H1 (cell line): Measurements from ENCODE around the gene ACTL9. TPM values are rescaled to one million over a fixed set of nuclear protein-coding genes. Genes with fewer than 3 reads are reported as not detected.

Experiments
- CTCF ChIA-PET: fragments of 300-600 bp; sonication (Branson Sonifier 250); formaldehyde crosslinking; loops from one replicate; lab custom pipeline; 2021; ENCODE audit not compliant: partially characterized antibody; lab: Charles Lee
- POLR2A ChIA-PET: fragments of 300-600 bp; sonication (Branson Sonifier 250); formaldehyde crosslinking; loops from one replicate; lab custom pipeline; 2021; ENCODE audit warnings: inconsistent platforms; ENCODE audit not compliant: partially characterized antibody; lab: Charles Lee
- DNase-seq, 2 experiments: peaks; one replicate each; pipeline versions ENCODE4 v3.0.0 to v3.0.0-alpha.2; 2010 to 2022; ENCODE audit warnings: low spot score in 2 of 2, low read depth in 1 of 2, mixed read lengths in 1 of 2
- FAIRE-seq: peaks from 2 replicates; lab custom pipeline; 2011; peaks lifted over from hg19 to GRCh38; lab: Jason Lieb, UNC
- H2AFZ ChIP-seq: 2 replicates; pipeline ENCODE4 v1.8.1; 2012; ENCODE audit warnings: low read length, inconsistent platforms
- H2AK5ac ChIP-seq: 2 replicates; pipeline ENCODE4 v1.6.1; 2013; ENCODE audit warnings: low read depth, low read length
- H2BK120ac ChIP-seq: replicated peaks from 2 replicates; pipeline ENCODE3; 2013; ENCODE audit warnings: low read depth, low read length, inconsistent platforms
- H2BK12ac ChIP-seq: 2 replicates; pipeline ENCODE4 v1.6.1; 2013; ENCODE audit warnings: low read depth, low read length
- H2BK15ac ChIP-seq: 2 replicates; pipeline ENCODE4 v1.6.1; 2013; ENCODE audit warnings: low read length
- H2BK20ac ChIP-seq: 2 replicates; pipeline ENCODE4 v1.6.1; 2013; ENCODE audit warnings: low read length
- H2BK5ac ChIP-seq: 2 replicates; pipeline ENCODE4 v1.6.1; 2013; ENCODE audit warnings: low read depth, low read length
- H3K14ac ChIP-seq: 2 replicates; pipeline ENCODE4 v1.6.1; 2013; ENCODE audit warnings: inconsistent platforms; ENCODE audit not compliant: insufficient read length
- H3K18ac ChIP-seq: 2 replicates; pipeline ENCODE4 v1.6.1; 2013; ENCODE audit warnings: low read length; ENCODE audit errors: extremely low read depth
- H3K23ac ChIP-seq: 2 replicates; pipeline ENCODE4 v1.6.1; 2013; ENCODE audit warnings: inconsistent platforms; ENCODE audit not compliant: insufficient read length
- H3K23me2 ChIP-seq: 2 replicates; pipeline ENCODE4 v1.6.1; 2013; ENCODE audit warnings: low read depth, low read length
- H3K27ac ChIP-seq: 2 replicates; pipeline ENCODE4 v1.6.1; 2011; ENCODE audit warnings: low read depth, low read length, inconsistent platforms
- H3K27me3 ChIP-seq, 4 experiments: replicated peaks in 1 of 4; 1 replicate in 1 of 4; 2 replicates in 3 of 4; pipeline versions ENCODE4 v1.6.1 to v1.8.1; 2011 to 2013; ENCODE audit warnings: low read length in 3 of 4, mild to moderate bottlenecking in 3 of 4, inconsistent platforms in 2 of 4, mixed read lengths in 2 of 4, moderate library complexity in 1 of 4; ENCODE audit not compliant: control insufficient read depth in 3 of 4, insufficient read depth in 3 of 4; ENCODE audit errors: extremely low read depth in 1 of 4
- H3K36me3 ChIP-seq, 4 experiments: 2 replicates each; pipeline versions ENCODE4 v1.6.1 to v1.8.1; 2011 to 2013; ENCODE audit warnings: mild to moderate bottlenecking in 4 of 4, low read length in 3 of 4, moderate library complexity in 2 of 4, control low read depth in 1 of 4, inconsistent platforms in 1 of 4; ENCODE audit not compliant: insufficient read depth in 4 of 4, control insufficient read depth in 2 of 4
- H3K4ac ChIP-seq: replicated peaks from 2 replicates; pipeline ENCODE3; 2013; ENCODE audit warnings: low read length, low read depth, mixed read lengths, inconsistent platforms; ENCODE audit not compliant: insufficient read length
- H3K4me1 ChIP-seq, 4 experiments: replicated peaks in 1 of 4; 1 replicate in 1 of 4; 2 replicates in 3 of 4; pipeline versions ENCODE4 v1.6.1 to v1.8.1; 2011 to 2013; ENCODE audit warnings: low read length in 3 of 4, inconsistent platforms in 2 of 4, mixed read lengths in 1 of 4; ENCODE audit not compliant: insufficient read depth in 4 of 4, control insufficient read depth in 3 of 4
- H3K4me2 ChIP-seq, 2 experiments: 2 replicates each; pipeline versions ENCODE4 v1.6.1 to v1.8.1; 2011 to 2013; ENCODE audit warnings: low read depth in 2 of 2, low read length in 2 of 2, control low read depth in 1 of 2, inconsistent platforms in 1 of 2, mild to moderate bottlenecking in 1 of 2; ENCODE audit not compliant: insufficient read depth in 1 of 2
- H3K4me3 ChIP-seq, 4 experiments: fragments of 200-600, 300-600 bp in 1 of 4; sonication (generic), shearing (Covaris generic), sonication (Bioruptor Twin) in 1 of 4; 2 replicates each; pipeline versions ENCODE4 v1.5.1 to v1.8.1; 2011 to 2016; ENCODE audit warnings: low read length in 4 of 4, low read depth in 3 of 4, control low read depth in 2 of 4, inconsistent platforms in 2 of 4, mild to moderate bottlenecking in 2 of 4, mixed read lengths in 1 of 4, moderate library complexity in 1 of 4; ENCODE audit not compliant: insufficient read depth in 2 of 4; ENCODE audit errors: extremely low read depth in 1 of 4
- H3K56ac ChIP-seq: replicated peaks from 2 replicates; pipeline ENCODE3; 2013; ENCODE audit warnings: low read depth, mild to moderate bottlenecking, mixed read lengths, low read length, inconsistent platforms; ENCODE audit not compliant: insufficient read length
- H3K79me1 ChIP-seq: 2 replicates; pipeline ENCODE4 v1.6.1; 2013; ENCODE audit warnings: low read depth, low read length, control low read depth
- H3K79me2 ChIP-seq, 2 experiments: 2 replicates each; pipeline versions ENCODE4 v1.6.1 to v1.8.1; 2012 to 2013; ENCODE audit warnings: low read length in 2 of 2, mild to moderate bottlenecking in 2 of 2, inconsistent platforms in 1 of 2; ENCODE audit not compliant: insufficient read depth in 2 of 2, control insufficient read depth in 1 of 2
- H3K9ac ChIP-seq, 4 experiments: replicated peaks in 1 of 4; 1 replicate in 1 of 4; 2 replicates in 3 of 4; pipeline versions ENCODE4 v1.6.1 to v1.8.1; 2011 to 2013; ENCODE audit warnings: low read depth in 3 of 4, low read length in 3 of 4, control low read depth in 2 of 4, mild to moderate bottlenecking in 2 of 4, moderate library complexity in 2 of 4, inconsistent platforms in 1 of 4; ENCODE audit errors: extremely low read depth in 1 of 4
- H3K9me3 ChIP-seq, 2 experiments: 2 replicates each; pipeline versions ENCODE4 v1.6.1 to v1.8.1; 2012 to 2013; ENCODE audit warnings: mild to moderate bottlenecking in 2 of 2, moderate library complexity in 2 of 2, control low read depth in 1 of 2, inconsistent platforms in 1 of 2, low read depth in 1 of 2, low read length in 1 of 2, mixed read lengths in 1 of 2; ENCODE audit not compliant: insufficient read depth in 2 of 2
- H4K20me1 ChIP-seq, 2 experiments: replicated peaks in 1 of 2; 2 replicates each; pipeline versions ENCODE3 to v1.8.1; 2011 to 2013; ENCODE audit warnings: inconsistent platforms in 2 of 2, low read length in 2 of 2, mild to moderate bottlenecking in 1 of 2; ENCODE audit not compliant: insufficient read depth in 2 of 2, control insufficient read depth in 1 of 2
- H4K5ac ChIP-seq: 2 replicates; pipeline ENCODE4 v1.6.1; 2013; ENCODE audit warnings: low read length, low read depth, mixed read lengths, inconsistent platforms; ENCODE audit not compliant: insufficient read length
- H4K8ac ChIP-seq: 2 replicates; pipeline ENCODE4 v1.8.0; 2013; ENCODE audit warnings: mild to moderate bottlenecking, moderate library complexity, low read length, inconsistent platforms; ENCODE audit not compliant: insufficient read depth; ENCODE audit errors: extremely low read depth
- H4K91ac ChIP-seq: replicated peaks from 2 replicates; pipeline ENCODE3; 2013; ENCODE audit warnings: low read length, mixed read lengths, inconsistent platforms; ENCODE audit not compliant: insufficient read length
- ASH2L ChIP-seq: fragments of 200-600, 300-600 bp; sonication (generic); IDR thresholded peaks from one replicate; pipeline ENCODE4 v1.7.1; 2017; ENCODE audit warnings: low read length
- BRCA1 ChIP-seq: IDR thresholded peaks from 2 replicates; pipeline ENCODE4 v1.6.1; 2012; ENCODE audit warnings: low read depth, low read length, improper control_type of control experiment
- CBX5 ChIP-seq: fragments of 300-800, 300-1000 bp; sonication (generic); IDR thresholded peaks from 2 replicates; pipeline ENCODE4 v1.7.1; 2016; ENCODE audit warnings: antibody characterized with exemption, low read length, low read depth
- CEBPB ChIP-seq: IDR thresholded peaks from 2 replicates; pipeline ENCODE4 v1.6.1; 2012; ENCODE audit warnings: low read depth, low read length
- CHD1 ChIP-seq: IDR thresholded peaks from 2 replicates; pipeline ENCODE4 v1.6.1; 2012; ENCODE audit warnings: low read depth, low read length, improper control_type of control experiment
- KDM1A ChIP-seq: fragments of 200-600, 300-600 bp; sonication (generic); IDR thresholded peaks from 2 replicates; pipeline ENCODE4 v1.7.1; 2016; ENCODE audit warnings: mild to moderate bottlenecking, low read length, borderline replicate concordance
- RBBP5 ChIP-seq: IDR thresholded peaks from 2 replicates; pipeline ENCODE4 v1.7.1; 2012; ENCODE audit warnings: low read depth, mild to moderate bottlenecking, inconsistent platforms, low read length, moderate library complexity, borderline replicate concordance
- SP4 ChIP-seq: IDR thresholded peaks from 2 replicates; pipeline ENCODE4 v1.6.1; 2012; ENCODE audit warnings: low read length, inconsistent platforms
- WGBS, 2 experiments: shearing (Covaris generic) in 1 of 2; methylation state at CpG; one replicate each; pipeline versions ENCODE4 v1.1.6 to v1.1.7; 2013 to 2015; ENCODE audit warnings: low lambda C conversion rate in 2 of 2, mixed read lengths in 2 of 2, inconsistent platforms in 1 of 2, low coverage in 1 of 2, missing lambda C conversion rate in 1 of 2; ENCODE audit not compliant: insufficient replicate concordance in 2 of 2, insufficient coverage in 1 of 2, insufficient read length in 1 of 2; ENCODE audit errors: extremely low coverage in 1 of 2, missing lambda C conversion rate in 1 of 2; 5-methylcytosine and 5-hydroxymethylcytosine counted together
- polyA plus RNA-seq, 7 experiments: library from polyadenylated mRNA; depleted of rRNA in 3 of 7; stranded (reverse) in 5 of 7; unstranded in 2 of 7; fragments of >200 nt in 5 of 7; fragments of 200-250 nt in 2 of 7; gene quantifications; 1 replicate in 5 of 7; 2 replicates in 1 of 7; 4 replicates in 1 of 7; pipeline versions ENCODE4 v1.2.1 to v1.2.3, GENCODE V29; 2011 to 2013; ENCODE audit warnings: missing spikeins in 2 of 7, mixed read lengths in 2 of 7
- total RNA-seq: library from RNA; stranded (reverse); fragmentation: NEBNext Ultra II Directional; extraction: Animal tissue kit (Norgen Biotek cat#: 25700); gene quantifications from 2 replicates; pipeline ENCODE4 v1.2.1, GENCODE V29; 2021

Gene ACTL9
- total and polyA plus RNA-seq, 2 of the 8 experiments (the other 6 are each of a cell fraction or from before 2014, with no cell fraction given), result not detected

GRCh38 chr19:8675066-8675465, 23.5 kb downstream of the ACTL9 start:
- Histone ChIP-seq H2AFZ (no peak overlapping the region), H3K23me2 (peaks cover 9% of the 10 kb centered on the region; the same call in 1 of the 2 replicates), H2BK15ac (no peak overlapping the region), H4K20me1 (no peaks in the 10 kb centered on the region), H2BK5ac (no peak overlapping the region), H3K4me3 (no peak overlapping the region), H3K79me1 (no peaks in the 10 kb centered on the region), H3K14ac (no peak overlapping the region), H4K91ac (no peak overlapping the region), H3K23ac (no peak overlapping the region), H3K4me2 (no peak overlapping the region), H2BK12ac (no peak overlapping the region), H3K27ac (no peak overlapping the region), H3K4ac (no peak overlapping the region), H3K79me2 (no peaks in the 10 kb centered on the region), H3K18ac (no peak overlapping the region), H3K4me1 (no peaks in the 10 kb centered on the region), H3K36me3 (no peaks in the 10 kb centered on the region), H4K8ac (no peak overlapping the region), H3K9ac (no peak overlapping the region), H3K56ac (no peak overlapping the region), H2BK120ac (no peak overlapping the region), H2BK20ac (no peak overlapping the region), H4K5ac (no peak overlapping the region), H3K27me3 (no peaks in the 10 kb centered on the region), H2AK5ac (no peak overlapping the region), H3K9me3 (peaks cover 22 to 26% of the 10 kb centered on the region in 2 experiments; a peak in 3 of 4 replicates)
- FAIRE-seq (no peak), DNase-seq (no peak)
- WGBS, 2 experiments, result 93% methylated on average over 3 of the region's 3 CpGs; no CpG with 5 or more reads in 1 of the 2 experiments
- ChIA-PET CTCF (interaction anchor here (1.1 kb wide), 1 partner anchor 19 kb away, joined by 5 read pairs; no protein-coding TSS in a partner anchor), POLR2A (no interaction called here)
- TF ChIP-seq SP4 (no peak), CBX5 (no peak), RBBP5 (no peak), KDM1A (no peak), CHD1 (no peak), BRCA1 (no peak), ASH2L (no peak), CEBPB (no peak)
